SK-N-MC (cell line): ENCODE measurements around the gene ATAD3C.
"Not testable (repeated sequence)": the region's sequence is repeated elsewhere in the genome, so short reads cannot be mapped to it uniquely, and the experiment has no call there.

Experiments used
- DNase-seq: peaks from one replicate; pipeline ENCODE4 v3.0.0-alpha.2; 2011; ENCODE audit warnings: low read depth, low spot score
- H3K27ac ChIP-seq: fragments of 200-600 bp; sonication (generic); 2 replicates; pipeline ENCODE4 v1.5.1; 2016; ENCODE audit warnings: mixed run types
- H3K36me3 ChIP-seq: fragments of 200-600 bp; sonication (generic); 2 replicates; pipeline ENCODE4 v1.6.1; 2017; ENCODE audit warnings: antibody characterized with exemption, low read length, mixed read lengths; ENCODE audit not compliant: insufficient read depth
- H3K4me3 ChIP-seq: fragments of 200-600 bp; sonication (generic); 2 replicates; pipeline ENCODE4 v1.5.1; 2016
- H3K9ac ChIP-seq: fragments of 200-600 bp; sonication (generic); 2 replicates; pipeline ENCODE4 v1.8.0; 2017; ENCODE audit warnings: mixed run types, mixed read lengths; ENCODE audit not compliant: insufficient read length
- H3K9me3 ChIP-seq: fragments of 200-600 bp; sonication (generic); 2 replicates; pipeline ENCODE4 v1.6.1; 2017; ENCODE audit warnings: low read depth, mild to moderate bottlenecking, antibody characterized with exemption, low read length, moderate library complexity, mixed read lengths
- EZH2 ChIP-seq: fragments of 200-600 bp; sonication (generic); IDR thresholded peaks from one replicate; pipeline ENCODE4 v1.6.1; 2017; ENCODE audit warnings: antibody characterized with exemption
- FOXP2 ChIP-seq: optimal IDR thresholded peaks from 2 replicates; pipeline ENCODE3; 2011; ENCODE audit warnings: mild to moderate bottlenecking, moderate library complexity; ENCODE audit not compliant: insufficient read depth; ENCODE audit errors: extremely low read length, control extremely low read depth
- POLR2AphosphoS5 ChIP-seq: IDR thresholded peaks from 2 replicates; pipeline ENCODE4 v1.6.1; 2012; ENCODE audit warnings: mild to moderate bottlenecking, low read depth, low read length, borderline replicate concordance

ATAD3C gene

GRCh38 chr1:1449099-1449739 is at the start of gene ATAD3C:
TSS of gene ATAD3C (plus strand) at chr1:1449689. CDS start at chr1:1450684, 995 bp downstream.
- Histone ChIP-seq H3K4me3 (no peak within 1 kb of the TSS), H3K9ac (no peak within 1 kb of the TSS), H3K9me3 (no peaks in the 10 kb centered on the region), H3K27ac (no peak within 1 kb of the TSS), H3K36me3 (no peaks in the 10 kb centered on the region)
- TF ChIP-seq POLR2AphosphoS5 (no peak), EZH2 (no peak), FOXP2 (no peak)
- DNase-seq = no peak

- Histone ChIP-seq H3K27ac (peak overlapping the region; percentile 44), H3K36me3 (peaks cover 56% of the 10 kb centered on the region), H3K4me3 (peak overlapping the region; percentile 93), H3K9me3 (no peaks in the 10 kb centered on the region), H3K9ac (peak overlapping the region; percentile 92)
- no peak for TF ChIP-seq POLR2AphosphoS5
- DNase-seq = no peak
These were observed 49.5 kb upstream of the ATAD3C start for GRCh38 chr1:1399872-1400575.

- no peaks in the 10 kb centered on the region for H3K9me3 ChIP-seq
- H3K27ac ChIP-seq = no peak overlapping the region
- peak overlapping the region; percentile 92 for H3K9ac ChIP-seq
- H3K36me3 ChIP-seq = peaks cover 56% of the 10 kb centered on the region
- DNase-seq = no peak
- peak overlapping the region; percentile 93 for H3K4me3 ChIP-seq
- no peak for TF ChIP-seq FOXP2
- peak; percentile 30; the same call in 1 of the 2 replicates for TF ChIP-seq POLR2AphosphoS5
These were observed 48.7 kb upstream of the ATAD3C start for GRCh38 chr1:1400576-1401456.

GRCh38 chr1:1401457-1402010 is 48.0 kb upstream of the ATAD3C start:
- Histone ChIP-seq H3K4me3 (no peak overlapping the region), H3K9me3 (no peaks in the 10 kb centered on the region), H3K9ac (no peak overlapping the region), H3K36me3 (peaks cover 58% of the 10 kb centered on the region), H3K27ac (0 out of 2 replicates have a peak overlapping the region, but pooled peaks have one; percentile 22)
- peak; percentile 9; the same call in 1 of the 2 replicates for TF ChIP-seq POLR2AphosphoS5
- TF ChIP-seq FOXP2 = no peak
- TF ChIP-seq EZH2 = no peak
- DNase-seq = no peak

- DNase-seq = no peak
- H3K36me3 ChIP-seq = peaks cover 53% of the 10 kb centered on the region
- H3K9ac ChIP-seq = no peak overlapping the region
- H3K27ac ChIP-seq = peak overlapping the region; percentile 38; the same call in 1 of the 2 replicates
- H3K9me3 ChIP-seq = no peaks in the 10 kb centered on the region
- H3K4me3 ChIP-seq = no peak overlapping the region
- TF ChIP-seq EZH2 (no peak), POLR2AphosphoS5 (no peak; the same call in 1 of the 2 replicates), FOXP2 (no peak)
These were observed 47.2 kb upstream of the ATAD3C start for GRCh38 chr1:1402072-1402900.

- H3K27ac ChIP-seq = peak overlapping the region; percentile 38; the same call in 1 of the 2 replicates
- H3K9ac ChIP-seq, H3K9me3 ChIP-seq: not testable (repeated sequence)
These were observed 46.5 kb upstream of the ATAD3C start for GRCh38 chr1:1402901-1403392.

GRCh38 chr1:1403653-1404052 is 45.8 kb upstream of the ATAD3C start:
- peaks cover 47% of the 10 kb centered on the region for H3K36me3 ChIP-seq
- H3K9me3 ChIP-seq = no peaks in the 10 kb centered on the region
- H3K9ac ChIP-seq = no peak overlapping the region
- TF ChIP-seq EZH2 = no peak
- TF ChIP-seq POLR2AphosphoS5 = peak; percentile 28; the same call in 1 of the 2 replicates
- no peak for TF ChIP-seq FOXP2
- no peak overlapping the region for H3K4me3 ChIP-seq
- peak overlapping the region; percentile 62 for H3K27ac ChIP-seq
- DNase-seq = no peak

More at GRCh38 chr1:1402901-1403392, 46.5 kb upstream of the ATAD3C start:
- DNase-seq, H3K4me3 ChIP-seq: not testable (repeated sequence)
- H3K36me3 ChIP-seq = peaks cover 46% of the 10 kb centered on the region
